Endodermal cell (in vitro differentiated cells): ENCODE data around the gene RSPO3. TPM values are rescaled to one million over a fixed set of nuclear protein-coding genes. Genes with fewer than 3 reads are reported as not detected.

ENCODE experiments used
- DNase-seq: peaks from one replicate; pipeline ENCODE4 v3.0.0-alpha.2; 2017
- H3K27ac ChIP-seq: 2 replicates; pipeline ENCODE4 v1.5.1; 2013; ENCODE audit warnings: mild to moderate bottlenecking, low read depth, low read length, moderate library complexity
- H3K27me3 ChIP-seq: 2 replicates; pipeline ENCODE4 v1.6.1; 2013; ENCODE audit warnings: mild to moderate bottlenecking, low read length, moderate library complexity; ENCODE audit not compliant: insufficient read depth, control insufficient read depth, poor library complexity, severe bottlenecking
- H3K36me3 ChIP-seq: 2 replicates; pipeline ENCODE4 v1.7.0; 2013; ENCODE audit warnings: mild to moderate bottlenecking, low read length, moderate library complexity; ENCODE audit not compliant: control insufficient read depth, insufficient read depth
- H3K4me1 ChIP-seq: one replicate; pipeline ENCODE4 v1.7.0; 2013; ENCODE audit warnings: low read length; ENCODE audit not compliant: control insufficient read depth, insufficient read depth
- H3K4me3 ChIP-seq: 2 replicates; pipeline ENCODE4 v1.5.1; 2013; ENCODE audit warnings: mild to moderate bottlenecking, low read length, moderate library complexity
- H3K9ac ChIP-seq: 2 replicates; pipeline ENCODE4 v1.6.1; 2013; ENCODE audit warnings: mild to moderate bottlenecking, low read length, moderate library complexity; ENCODE audit not compliant: poor library complexity, severe bottlenecking; ENCODE audit errors: extremely low read depth
- H3K9me3 ChIP-seq: 2 replicates; pipeline ENCODE4 v1.6.1; 2013; ENCODE audit warnings: mild to moderate bottlenecking, low read length, moderate library complexity; ENCODE audit not compliant: control insufficient read depth
- H3K27ac Mint-ChIP-seq: 2 replicates; pipeline ENCODE4 v1.8.0; 2020; ENCODE audit warnings: mixed read lengths
- H3K27me3 Mint-ChIP-seq: 2 replicates; pipeline ENCODE4 v1.8.0; 2021; ENCODE audit warnings: mild to moderate bottlenecking, mixed read lengths; ENCODE audit not compliant: insufficient read depth
- H3K36me3 Mint-ChIP-seq: 2 replicates; pipeline ENCODE4 v1.8.0; 2020; ENCODE audit warnings: low read depth, mixed read lengths
- H3K4me1 Mint-ChIP-seq: 2 replicates; pipeline ENCODE4 v1.8.0; 2020; ENCODE audit warnings: mixed read lengths
- H3K4me3 Mint-ChIP-seq: 2 replicates; pipeline ENCODE4 v1.8.0; 2020; ENCODE audit warnings: mild to moderate bottlenecking, moderate library complexity, mixed read lengths
- H3K9me3 Mint-ChIP-seq: 2 replicates; pipeline ENCODE4 v1.8.0; 2020; ENCODE audit warnings: mild to moderate bottlenecking, mixed read lengths
- CTCF ChIP-seq: fragments of 200-600 bp; sonication (generic); conservative IDR thresholded peaks from 2 replicates; pipeline ENCODE4 v1.5.0; 2021; ENCODE audit warnings: antibody characterized with exemption, mild to moderate bottlenecking
- WGBS, 2 experiments: methylation state at CpG; one replicate each; pipeline versions ENCODE4 v1.1.5 to v1.1.7; 2013; ENCODE audit warnings: missing lambda C conversion rate in 2 of 2, mixed read lengths in 1 of 2; ENCODE audit not compliant: insufficient coverage in 1 of 2, insufficient read length in 1 of 2; 5-methylcytosine and 5-hydroxymethylcytosine counted together
- total RNA-seq, 2 donors: library from RNA; stranded (reverse); fragmentation: NEBNext Ultra II Directional in 1 of 2; extraction: Animal tissue kit (Norgen Biotek cat#: 25700) in 1 of 2; gene quantifications; 2 replicates in 1 of 2; 3 replicates in 1 of 2; pipeline ENCODE4 v1.2.1, GENCODE V29; 2021

RSPO3 gene
- total RNA-seq, 2 donors from 2014 or later = 0.20 to 0.31 TPM

GRCh38 chr6:127103482-127103881, 15.0 kb upstream of the RSPO3 start:
- H3K27me3 Mint-ChIP-seq = peaks cover 31% of the 10 kb centered on the region
- H3K4me1 Mint-ChIP-seq = peaks cover 17% of the 10 kb centered on the region
- no peak for DNase-seq

GRCh38 chr6:127107916-127108315, 10.6 kb upstream of the RSPO3 start:
- Mint-ChIP-seq H3K27me3 (peaks cover 38% of the 10 kb centered on the region), H3K4me1 (peaks cover 16% of the 10 kb centered on the region), H3K4me3 (no peak overlapping the region), H3K9me3 (no peaks in the 10 kb centered on the region), H3K27ac (no peak overlapping the region), H3K36me3 (no peaks in the 10 kb centered on the region)
- no peak for TF ChIP-seq CTCF
- no peak overlapping the region for H3K4me3 ChIP-seq
- H3K27ac ChIP-seq = no peak overlapping the region
- no peaks in the 10 kb centered on the region for H3K27me3 ChIP-seq
- DNase-seq = no peak
- H3K4me1 ChIP-seq = peaks cover 7% of the 10 kb centered on the region
- peaks cover 9% of the 10 kb centered on the region for H3K9me3 ChIP-seq
- H3K36me3 ChIP-seq = no peaks in the 10 kb centered on the region
- no peak overlapping the region for H3K9ac ChIP-seq

More at GRCh38 chr6:127103482-127103881, 15.0 kb upstream of the RSPO3 start:
- H3K27ac ChIP-seq = no peak overlapping the region
- no peak for TF ChIP-seq CTCF
- H3K27me3 ChIP-seq = no peaks in the 10 kb centered on the region
- H3K9ac ChIP-seq = no peak overlapping the region
- no peaks in the 10 kb centered on the region for H3K36me3 Mint-ChIP-seq
- no peaks in the 10 kb centered on the region for H3K4me1 ChIP-seq
- H3K4me3 Mint-ChIP-seq = no peak overlapping the region
- no peaks in the 10 kb centered on the region for H3K9me3 Mint-ChIP-seq
- H3K36me3 ChIP-seq = no peaks in the 10 kb centered on the region
- no peaks in the 10 kb centered on the region for H3K9me3 ChIP-seq
- WGBS, 2 experiments = 62 to 65% methylated on average over 2 of the region's 2 CpGs
- H3K4me3 ChIP-seq = no peak overlapping the region
- no peak overlapping the region for H3K27ac Mint-ChIP-seq

- peaks cover 9% of the 10 kb centered on the region for H3K9me3 ChIP-seq
- H3K4me1 Mint-ChIP-seq = peaks cover 9% of the 10 kb centered on the region
- H3K36me3 Mint-ChIP-seq = no peaks in the 10 kb centered on the region
- 84 to 89% methylated on average over 3 of the region's 3 CpGs for WGBS, 2 experiments
- peaks cover 16% of the 10 kb centered on the region for H3K27me3 ChIP-seq
- DNase-seq = no peak
- H3K9ac ChIP-seq = no peak overlapping the region
- H3K27ac Mint-ChIP-seq = no peak overlapping the region
- H3K4me1 ChIP-seq = peaks cover 7% of the 10 kb centered on the region
- no peak overlapping the region for H3K27ac ChIP-seq
- no peak overlapping the region for H3K4me3 Mint-ChIP-seq
- H3K27me3 Mint-ChIP-seq = peaks cover 51% of the 10 kb centered on the region
- TF ChIP-seq CTCF = no peak
- no peaks in the 10 kb centered on the region for H3K9me3 Mint-ChIP-seq
- H3K36me3 ChIP-seq = no peaks in the 10 kb centered on the region
- H3K4me3 ChIP-seq = no peak overlapping the region
These were observed 7.8 kb upstream of the RSPO3 start for GRCh38 chr6:127110712-127111111.
